Hair follicle dermal papilla cell (primary cell): ENCODE measurements around the gene RNF141. TPM values are rescaled to one million over a fixed set of nuclear protein-coding genes. Genes with fewer than 3 reads are reported as not detected.

Source experiments
- total RNA-seq: library from RNA; depleted of rRNA; stranded (reverse); fragments of >200 nt; gene quantifications from 2 replicates; pipeline ENCODE4 v1.2.3, GENCODE V29; 2012

Gene RNF141
- 28.7 and 34.0 TPM in 2 replicates for total RNA-seq

GRCh38 chr11:10540915-10541560, at the start of gene RNF141:
Gene RNF141 (minus strand): TSS chr11:10541187. CDS start chr11:10534158, 7,029 bp downstream.

GRCh38 chr11:10568486-10568941, 27.5 kb upstream of the RNF141 start, which contains the start of gene LYVE1:
Gene LYVE1 (minus strand): TSS chr11:10568665. CDS start chr11:10568532, 133 bp downstream.

Other genes starting within 250 kb of the RNF141 start
- 107 and 146 TPM in 2 replicates for gene SBF2, start 247.0 kb downstream of the RNF141 start, total RNA-seq
- gene ADM, start 236.1 kb downstream of the RNF141 start, total RNA-seq, result 2,088 and 2,760 TPM in 2 replicates
- gene AMPD3, start 85.9 kb downstream of the RNF141 start, total RNA-seq, result 23.6 and 31.0 TPM in 2 replicates
- gene LYVE1, start 27.5 kb upstream of the RNF141 start, total RNA-seq, result not detected in 2 replicates
- gene IRAG1, start 152.6 kb upstream of the RNF141 start, total RNA-seq, result 11.9 and 12.7 TPM in 2 replicates
- 29.5 and 35.5 TPM in 2 replicates for gene CTR9, start 210.1 kb upstream of the RNF141 start, total RNA-seq